Parathyroid adenoma (tissue), 2 donors: ENCODE data around the gene WDR27.

Source experiments
- H2AFZ ChIP-seq: fragments of 300-600 bp; sonication (generic); one replicate; pipeline ENCODE4 v1.7.0; 2017; ENCODE audit warnings: antibody characterized with exemption, mild to moderate bottlenecking
- H3K27ac ChIP-seq: fragments of 300-600 bp; sonication (generic); one replicate; pipeline ENCODE4 v1.7.0; 2017
- H3K27me3 ChIP-seq: fragments of 300-600 bp; sonication (generic); one replicate; pipeline ENCODE4 v1.7.0; 2017; ENCODE audit warnings: low read length; ENCODE audit not compliant: control insufficient read depth, insufficient read depth
- H3K36me3 ChIP-seq: fragments of 300-600 bp; sonication (generic); one replicate; pipeline ENCODE4 v1.7.0; 2017; ENCODE audit warnings: low read length; ENCODE audit not compliant: control insufficient read depth, insufficient read depth
- H3K4me1 ChIP-seq: fragments of 300-600 bp; sonication (generic); one replicate; pipeline ENCODE4 v1.7.0; 2017; ENCODE audit warnings: control low read depth
- H3K4me2 ChIP-seq: fragments of 300-600 bp; sonication (generic); one replicate; pipeline ENCODE4 v1.7.0; 2017; ENCODE audit warnings: low read length
- H3K4me3 ChIP-seq: fragments of 300-600 bp; sonication (generic); one replicate; pipeline ENCODE4 v1.7.0; 2017; ENCODE audit warnings: low read depth, low read length
- H3K79me2 ChIP-seq: fragments of 300-600 bp; sonication (generic); one replicate; pipeline ENCODE4 v1.7.0; 2017; ENCODE audit warnings: control low read depth
- H3K9ac ChIP-seq: fragments of 300-600 bp; sonication (generic); one replicate; pipeline ENCODE4 v1.7.0; 2017; ENCODE audit warnings: mild to moderate bottlenecking
- H3K9me3 ChIP-seq: fragments of 300-600 bp; sonication (generic); one replicate; pipeline ENCODE4 v1.7.0; 2017; ENCODE audit warnings: low read length; ENCODE audit not compliant: control insufficient read depth
- CTCF ChIP-seq: fragments of 300-600 bp; sonication (generic); IDR thresholded peaks from one replicate; pipeline ENCODE4 v1.7.0; 2017; ENCODE audit warnings: antibody characterized with exemption, mild to moderate bottlenecking
- donor health status: primary hyperparathyroidism.

Gene WDR27

GRCh38 chr6:169417101-169417500 is 284.7 kb downstream of the WDR27 start:
- no peak for TF ChIP-seq CTCF
- no peak overlapping the region for H2AFZ ChIP-seq
- H3K36me3 ChIP-seq, result no peaks in the 10 kb centered on the region
- H3K4me1 ChIP-seq, result no peaks in the 10 kb centered on the region
- no peaks in the 10 kb centered on the region for H3K79me2 ChIP-seq
- no peak overlapping the region for H3K4me3 ChIP-seq
- H3K9ac ChIP-seq, result no peak overlapping the region
- no peaks in the 10 kb centered on the region for H3K9me3 ChIP-seq
- H3K27me3 ChIP-seq, result no peaks in the 10 kb centered on the region
- no peak overlapping the region for H3K4me2 ChIP-seq
- H3K27ac ChIP-seq, result no peak overlapping the region

GRCh38 chr6:169416249-169416648 is 285.6 kb downstream of the WDR27 start:
- H3K27ac ChIP-seq, result no peak overlapping the region
- no peaks in the 10 kb centered on the region for H3K9me3 ChIP-seq
- H3K27me3 ChIP-seq, result no peaks in the 10 kb centered on the region
- no peak overlapping the region for H3K4me3 ChIP-seq
- no peak overlapping the region for H3K4me2 ChIP-seq
- H2AFZ ChIP-seq, result no peak overlapping the region
- TF ChIP-seq CTCF, result no peak
- H3K4me1 ChIP-seq, result no peaks in the 10 kb centered on the region
- no peaks in the 10 kb centered on the region for H3K79me2 ChIP-seq
- H3K9ac ChIP-seq, result no peak overlapping the region
- H3K36me3 ChIP-seq, result no peaks in the 10 kb centered on the region

- Histone ChIP-seq H3K79me2 (no peaks in the 10 kb centered on the region), H3K36me3 (no peaks in the 10 kb centered on the region), H3K27ac (no peak overlapping the region), H3K4me2 (no peak overlapping the region), H3K27me3 (no peaks in the 10 kb centered on the region), H3K4me3 (no peak overlapping the region), H3K9me3 (no peaks in the 10 kb centered on the region), H2AFZ (no peak overlapping the region), H3K4me1 (no peaks in the 10 kb centered on the region), H3K9ac (no peak overlapping the region)
- TF ChIP-seq CTCF, result no peak
Measured at GRCh38 chr6:169415179-169415578, 286.6 kb downstream of the WDR27 start.

- Histone ChIP-seq H3K36me3 (no peaks in the 10 kb centered on the region), H3K9ac (no peak overlapping the region), H3K79me2 (no peaks in the 10 kb centered on the region), H3K4me2 (no peak overlapping the region), H3K4me3 (no peak overlapping the region), H3K9me3 (no peaks in the 10 kb centered on the region), H3K27ac (no peak overlapping the region), H3K4me1 (no peaks in the 10 kb centered on the region), H3K27me3 (no peaks in the 10 kb centered on the region), H2AFZ (no peak overlapping the region)
- no peak for TF ChIP-seq CTCF
Measured at GRCh38 chr6:169411722-169412121, 290.1 kb downstream of the WDR27 start.

- no peaks in the 10 kb centered on the region for H3K4me1 ChIP-seq
- no peaks in the 10 kb centered on the region for H3K79me2 ChIP-seq
- H3K9ac ChIP-seq, result no peak overlapping the region
- no peaks in the 10 kb centered on the region for H3K27me3 ChIP-seq
- TF ChIP-seq CTCF, result no peak
- no peak overlapping the region for H3K4me3 ChIP-seq
- no peak overlapping the region for H3K27ac ChIP-seq
- H2AFZ ChIP-seq, result no peak overlapping the region
- H3K36me3 ChIP-seq, result no peaks in the 10 kb centered on the region
- no peak overlapping the region for H3K4me2 ChIP-seq
- H3K9me3 ChIP-seq, result no peaks in the 10 kb centered on the region
Measured at GRCh38 chr6:169411296-169411695, 290.5 kb downstream of the WDR27 start.
